Activated CD4-positive, CD25-positive, alpha-beta regulatory T cell (primary cell): ENCODE measurements around the gene PSMD13.
"Not testable (repeated sequence)": the region's sequence is repeated elsewhere in the genome, so short reads cannot be mapped to it uniquely, and the experiment has no call there.

ENCODE experiments used
- DNase-seq, 4 experiments: peaks; one replicate each; lab custom pipeline; 2025; lab: John Stamatoyannopoulos, UW

The PSMD13 gene

GRCh38 chr11:236774-237767, at the start of gene PSMD13:
PSMD13 (plus strand) TSS chr11:236976; CDS start chr11:237050, 74 bp downstream.
- DNase-seq, result peak; percentile 75 to 84 (median 80)

GRCh38 chr11:189200-189783, 47.5 kb upstream of the PSMD13 start:
- not testable (repeated sequence) for DNase-seq

DNA sequence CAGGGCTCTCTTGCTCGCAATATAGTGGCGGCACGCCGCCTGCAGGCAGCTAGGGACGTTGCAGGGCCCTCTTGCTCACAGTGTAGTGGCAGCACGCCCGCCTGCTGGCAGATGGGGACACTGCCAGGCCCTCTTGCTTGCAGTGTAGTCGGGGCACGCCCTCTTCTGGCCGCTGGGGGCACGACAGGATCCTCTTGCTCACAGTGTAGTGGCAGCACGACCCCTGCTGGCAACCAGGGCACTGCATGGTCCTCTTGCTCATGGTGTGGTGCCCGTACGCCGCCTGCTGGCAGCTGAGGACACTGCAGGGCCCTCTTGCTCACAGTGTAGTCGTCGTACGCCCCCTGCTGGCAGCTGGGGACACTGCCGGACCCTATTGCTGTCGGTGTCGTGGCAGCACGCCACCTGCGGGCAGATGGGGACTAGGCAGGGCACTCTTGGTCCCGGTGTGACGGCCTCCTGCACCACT, 46.9 kb upstream of the PSMD13 start:
- not testable (repeated sequence) for DNase-seq

DNA sequence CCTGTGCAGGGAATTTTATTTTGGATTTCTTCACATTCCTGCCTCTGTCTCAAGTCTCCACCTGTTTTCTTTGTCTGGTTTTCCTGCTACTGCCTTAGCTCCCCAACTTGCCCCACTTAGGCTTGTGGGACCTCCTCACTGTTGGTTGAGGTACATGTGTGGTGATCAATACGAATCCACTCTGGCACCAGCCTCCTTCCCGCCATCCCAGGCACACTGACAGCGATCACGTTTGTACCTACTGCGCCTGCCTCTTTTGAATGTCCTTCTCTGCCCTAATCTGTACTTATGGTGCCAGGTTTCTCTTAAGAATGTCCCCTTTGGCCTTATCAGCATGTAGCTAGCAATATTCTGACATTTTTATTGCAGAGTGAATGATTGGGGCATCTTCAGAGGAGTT, 46.2 kb upstream of the PSMD13 start:
- not testable (repeated sequence) for DNase-seq

DNA sequence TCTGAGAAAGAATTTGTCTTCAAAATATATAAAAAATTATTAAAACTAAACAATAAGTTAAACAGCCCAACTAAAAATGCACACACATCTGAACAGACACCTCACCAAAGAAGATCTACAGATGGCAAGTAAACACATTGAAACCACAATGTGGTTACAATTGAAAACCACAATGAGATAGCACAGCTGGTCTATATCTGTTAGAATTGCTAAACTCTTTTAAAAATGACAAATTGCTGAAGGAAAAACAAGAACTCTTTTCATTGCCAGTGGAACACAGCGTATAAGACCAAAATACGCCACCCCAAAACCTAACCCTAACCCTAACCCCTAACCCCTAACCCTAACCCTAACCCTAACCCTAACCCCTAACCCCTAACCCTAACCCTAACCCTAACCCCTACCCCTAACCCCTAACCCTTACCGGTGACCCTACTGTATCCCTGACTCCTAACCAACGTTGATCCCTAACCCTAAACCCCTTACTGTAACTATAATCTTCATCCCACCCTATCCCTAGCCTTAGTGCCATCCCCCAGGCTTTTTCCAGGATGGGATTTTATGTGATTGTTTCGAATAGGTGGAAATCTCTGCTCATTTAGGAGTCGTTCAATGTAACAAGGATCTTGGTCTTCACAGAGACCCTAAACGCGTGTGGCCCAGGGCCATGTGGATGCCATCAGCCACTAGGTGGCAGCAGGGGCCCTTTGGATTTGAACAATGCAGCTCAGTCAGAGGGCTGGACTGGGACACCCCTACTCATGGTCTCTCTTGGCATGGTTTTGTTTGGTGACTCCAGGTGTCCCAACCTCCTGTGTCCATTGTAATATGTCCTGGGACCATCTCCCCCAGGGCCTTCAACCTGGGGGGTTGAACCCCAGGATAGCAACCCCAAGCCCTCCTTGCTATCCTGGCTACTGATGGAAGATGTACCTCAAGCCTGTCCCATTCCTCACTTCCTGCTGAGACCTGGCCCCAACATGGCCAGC, 45.0 kb upstream of the PSMD13 start:
- not testable (repeated sequence) for DNase-seq

GRCh38 chr11:192674-193128, 44.1 kb upstream of the PSMD13 start, which contains the start of gene SCGB1C1:
SCGB1C1 (plus strand) TSS chr11:193078; CDS start chr11:193100, 22 bp downstream.
- DNase-seq, result not testable (repeated sequence)

GRCh38 chr11:193481-193880, 43.3 kb upstream of the PSMD13 start:
- DNase-seq, result not testable (repeated sequence)

DNA sequence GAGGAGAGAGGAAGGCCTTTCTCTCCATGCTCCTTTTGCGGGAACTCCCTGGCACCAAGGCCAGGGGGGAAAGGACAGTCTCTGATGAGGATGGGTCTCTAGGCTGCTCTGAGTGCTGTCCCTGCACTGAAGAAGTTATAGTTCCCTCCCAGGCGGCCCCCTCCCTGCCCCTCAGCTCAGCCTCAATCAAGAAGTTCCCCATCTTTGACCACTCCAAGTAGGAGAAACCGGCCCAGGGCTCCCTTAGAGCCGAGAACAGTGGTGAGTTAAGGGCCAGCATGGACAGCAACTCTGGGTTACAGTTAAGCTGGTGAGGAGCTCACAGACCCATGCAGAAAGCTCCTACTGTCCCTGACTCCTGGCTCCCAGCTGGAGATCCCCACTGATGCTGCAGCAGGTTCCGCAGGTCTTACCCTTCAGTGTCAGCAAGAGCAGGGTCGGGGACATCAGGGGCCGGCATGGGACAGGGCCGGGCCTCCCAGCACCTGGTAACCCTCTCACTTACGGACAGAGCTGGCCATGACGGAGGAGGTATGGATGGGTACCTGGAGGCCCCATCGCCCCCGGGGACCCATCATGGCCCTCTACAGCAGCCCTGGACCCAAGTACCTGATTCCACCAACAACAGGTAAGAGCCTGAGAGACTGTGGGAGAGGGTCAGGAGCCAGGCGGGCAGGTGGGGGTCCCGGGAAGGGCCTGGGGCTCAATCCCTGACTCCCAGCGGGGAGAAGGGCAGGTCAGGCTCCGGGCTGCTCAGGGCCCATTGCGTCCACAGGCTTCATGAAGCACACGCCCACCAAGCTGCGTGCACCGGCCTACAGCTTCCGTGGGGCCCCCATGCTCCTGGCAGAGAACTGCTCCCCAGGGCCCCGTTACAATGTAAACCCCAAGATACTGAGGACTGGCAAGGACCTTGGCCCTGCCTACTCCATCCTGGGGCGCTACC, 39.7 kb upstream of the PSMD13 start:
- DNase-seq, result no peak

DNA sequence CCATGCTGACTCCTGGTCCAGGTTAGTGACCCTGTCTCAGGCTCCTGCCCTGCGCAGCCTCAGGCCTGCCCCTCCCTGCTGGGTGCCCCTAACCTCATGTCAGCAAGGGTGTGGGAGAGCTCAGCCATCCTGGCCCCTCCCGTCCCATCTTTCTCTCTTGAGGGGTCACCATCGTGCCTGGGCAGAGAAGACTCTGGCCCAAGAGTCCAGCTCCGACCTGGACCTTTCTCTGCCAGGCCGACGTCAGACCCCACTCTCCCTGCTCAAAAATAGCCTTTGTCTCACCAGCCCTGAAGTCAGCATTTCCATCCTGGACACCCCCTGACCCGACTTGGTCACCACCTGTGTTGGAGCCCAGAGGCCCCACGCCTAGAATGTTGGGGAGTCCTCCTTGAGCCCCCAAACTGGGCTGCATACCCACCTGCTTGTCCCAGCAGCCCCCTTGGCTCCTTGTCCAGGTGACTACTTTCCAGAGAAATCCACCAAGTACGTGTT, 39.0 kb upstream of the PSMD13 start:
- no peak for DNase-seq

DNA sequence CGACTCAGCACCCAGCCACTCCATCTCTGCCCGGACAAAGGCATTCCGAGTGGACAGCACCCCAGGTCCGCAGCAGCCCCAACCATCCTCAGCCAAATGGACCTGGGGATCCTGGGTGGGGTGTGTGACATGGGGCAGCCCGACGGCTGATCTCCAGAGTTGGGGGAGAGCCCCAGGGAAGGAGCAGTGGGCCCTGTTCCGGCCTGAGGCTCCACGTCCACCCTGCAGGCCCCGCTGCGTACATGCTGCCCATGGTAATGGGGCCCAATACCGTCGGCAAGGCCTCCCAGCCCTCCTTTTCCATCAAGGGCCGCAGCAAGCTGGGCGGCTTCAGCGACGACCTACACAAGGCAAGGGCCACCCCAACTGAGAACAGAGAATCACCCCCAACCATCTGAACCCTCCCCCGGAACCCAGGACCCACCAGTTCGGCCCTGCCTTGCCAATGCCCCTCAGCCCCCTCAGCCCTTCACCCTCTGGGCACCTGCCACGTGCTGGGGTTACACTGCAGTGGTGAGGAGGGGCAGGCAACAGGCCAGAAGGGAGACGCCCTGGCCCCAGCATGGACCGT, 38.5 kb upstream of the PSMD13 start:
- DNase-seq, result no peak

GRCh38 chr11:199004-199581, 37.7 kb upstream of the PSMD13 start:
- DNase-seq, result no peak

- DNase-seq, result no peak
These were observed 37.0 kb upstream of the PSMD13 start for GRCh38 chr11:199782-200181.

DNA sequence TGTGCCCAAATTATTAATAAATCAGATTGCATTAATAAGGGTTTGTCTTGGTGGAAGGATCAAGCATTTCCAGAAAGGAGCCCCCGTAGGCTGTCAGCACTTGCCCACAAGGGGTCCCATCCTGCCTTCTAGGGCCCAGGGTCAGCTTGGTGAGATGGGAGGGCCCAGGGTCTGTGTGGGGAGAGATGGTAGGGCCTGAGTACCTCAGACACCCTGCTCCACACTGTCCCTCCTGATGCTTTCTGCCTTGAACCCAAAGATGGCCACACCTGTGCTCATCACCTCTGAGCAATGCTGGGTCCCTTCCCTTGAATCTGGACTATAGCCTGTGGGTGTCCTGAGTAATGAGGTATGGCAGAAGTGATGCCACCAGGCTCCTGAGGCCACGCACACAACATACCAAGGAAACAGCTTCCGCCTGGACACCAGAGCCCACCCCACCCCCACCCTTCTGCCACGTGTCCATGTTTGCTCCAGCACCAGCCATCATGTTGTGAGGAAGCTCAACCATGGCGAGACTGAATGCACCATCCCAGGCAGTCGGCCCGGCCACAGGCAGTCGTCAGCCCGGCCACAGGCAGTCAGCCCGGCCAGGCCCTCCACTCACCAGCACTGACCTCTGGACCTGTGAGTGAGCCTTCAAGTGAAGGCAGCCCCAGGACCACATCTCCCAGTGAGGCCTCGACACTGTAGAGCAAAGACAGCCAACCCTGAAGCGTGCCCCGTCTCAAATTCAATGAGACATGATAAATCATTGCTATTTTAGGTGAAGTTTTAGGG, 36.4 kb upstream of the PSMD13 start:
- no peak for DNase-seq

- no peak for DNase-seq
These were observed 34.8 kb upstream of the PSMD13 start for GRCh38 chr11:201966-202365.

DNA sequence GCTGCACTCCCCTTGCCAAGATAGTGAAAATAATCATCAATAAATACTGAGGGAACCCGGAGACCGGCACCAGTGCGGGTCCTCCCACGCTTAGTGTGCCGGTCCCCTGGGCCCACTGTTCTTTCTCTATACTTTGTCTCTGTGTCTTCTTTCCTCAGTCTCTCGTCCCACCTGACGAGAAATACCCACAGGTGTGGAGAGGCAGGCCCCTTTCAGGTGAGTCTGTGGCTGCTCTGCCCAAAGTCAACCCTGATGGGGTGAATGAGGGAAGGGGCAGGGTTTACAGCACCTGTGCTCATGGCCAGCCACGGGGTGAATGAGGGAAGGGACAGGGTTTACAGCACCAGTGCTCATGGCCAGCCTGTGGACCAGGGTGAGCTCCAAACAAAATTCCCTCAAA, 34.3 kb upstream of the PSMD13 start:
- no peak for DNase-seq

DNA sequence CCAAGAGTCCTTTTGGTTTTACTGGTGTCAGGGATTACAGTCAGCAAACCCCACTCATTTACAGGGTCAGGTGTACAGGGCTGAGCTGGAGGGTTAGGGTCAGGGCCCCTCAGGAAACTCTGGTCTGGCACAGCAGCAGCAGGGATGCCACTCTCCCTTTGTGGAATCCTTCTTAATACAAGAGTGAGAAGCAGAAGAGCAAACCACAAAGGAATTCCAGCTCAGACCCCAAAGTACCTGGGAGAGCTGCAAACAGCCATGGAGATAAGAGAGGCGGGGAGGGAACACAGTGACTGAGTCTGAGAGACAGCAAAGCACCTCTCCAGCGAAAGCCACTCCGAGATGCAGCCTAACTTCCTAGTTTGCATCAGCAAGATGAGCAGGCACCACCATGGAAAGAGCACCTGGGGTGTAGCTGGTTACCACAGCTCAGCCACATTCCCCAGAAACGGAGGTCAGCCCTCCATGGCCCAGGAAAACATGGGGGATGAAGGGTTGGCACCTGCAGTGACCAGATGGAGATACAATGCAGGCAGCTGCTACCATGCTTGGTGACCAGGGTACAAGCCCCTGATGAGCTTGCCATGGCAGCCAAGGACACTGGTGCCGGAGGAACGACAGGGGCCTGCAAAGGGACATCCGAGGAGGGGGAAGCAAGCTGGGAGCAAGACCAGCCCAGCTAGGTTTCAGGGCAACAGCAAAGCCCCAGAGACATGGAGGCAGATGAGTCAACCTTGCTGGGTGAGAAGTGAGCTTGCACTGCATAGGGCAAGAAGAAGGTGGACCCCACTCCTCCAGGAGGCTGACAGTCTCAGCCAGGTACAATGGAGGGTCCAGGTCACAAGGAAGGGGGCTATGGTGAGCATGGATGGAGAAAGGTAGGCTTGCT, 33.5 kb upstream of the PSMD13 start:
- no peak for DNase-seq

DNA sequence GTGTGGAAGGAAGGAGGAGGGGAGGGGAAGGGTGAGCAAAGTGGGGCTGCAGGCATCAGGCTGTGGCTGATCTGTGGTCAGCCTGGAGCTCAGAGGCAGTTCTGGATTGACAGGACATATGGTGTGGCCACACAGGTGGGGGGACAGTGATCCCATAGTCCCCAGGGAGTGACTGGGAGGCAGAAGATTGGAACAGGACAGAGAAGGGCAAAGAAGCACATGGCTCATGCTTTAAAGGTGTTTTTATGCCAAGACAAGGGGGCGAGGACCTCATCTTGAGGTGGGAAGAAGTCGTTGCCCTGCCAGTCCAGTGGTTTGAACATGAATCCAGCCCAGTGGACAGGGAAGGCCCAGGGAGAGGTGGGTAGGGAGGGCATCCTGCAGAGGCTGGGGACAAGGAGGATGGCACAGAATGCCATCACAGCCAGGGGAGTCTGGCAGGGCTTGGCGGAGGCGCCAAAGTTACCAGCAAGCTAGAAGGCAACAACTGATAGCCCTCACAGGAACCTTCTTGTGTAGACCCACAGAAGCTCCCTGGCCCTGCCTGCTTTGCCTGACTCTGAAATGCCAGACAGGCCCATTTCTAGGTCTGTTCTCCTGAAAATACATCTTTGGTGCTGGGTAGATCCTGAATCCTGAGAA, 32.7 kb upstream of the PSMD13 start:
- no peak for DNase-seq
